ENCODE results near the gene PLCH1. TPM values are rescaled to one million over a fixed set of nuclear protein-coding genes. Genes with fewer than 3 reads are reported as not detected.

Gene PLCH1
- total and polyA plus RNA-seq, 9 of the 15 experiments (the other 6 are each of a cell fraction or from before 2014, with no cell fraction given): 0.17 to 0.62 (median 0.40) TPM

DNA sequence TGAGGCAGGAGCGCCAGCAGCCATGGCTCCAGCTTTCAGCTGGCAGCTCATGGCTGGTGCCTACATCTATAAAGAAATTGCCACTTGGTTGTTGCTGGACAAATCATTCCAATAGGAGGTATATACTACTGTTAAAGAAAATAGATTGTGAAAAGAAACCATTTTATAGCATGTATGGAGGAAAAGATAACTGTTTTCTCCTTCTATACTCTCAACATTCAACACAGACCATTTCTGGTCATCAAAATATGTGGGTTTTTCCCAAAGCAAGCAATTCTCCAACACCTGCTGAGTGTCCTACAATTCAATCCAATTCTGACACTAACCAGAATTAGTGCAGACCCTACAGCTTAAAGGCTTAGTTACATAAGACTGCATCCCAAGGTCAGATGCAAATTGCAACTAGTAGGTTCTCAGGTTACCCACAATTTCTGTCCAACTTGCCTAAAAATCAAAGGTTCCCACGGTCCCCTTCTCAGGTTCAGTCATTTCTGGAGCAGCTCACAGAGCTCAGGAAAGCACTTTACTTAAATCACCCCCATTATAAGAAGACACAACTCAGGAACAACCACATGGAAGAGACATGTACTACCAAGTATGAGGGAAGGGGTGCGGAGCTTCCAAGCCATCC, 409.0 kb downstream of the PLCH1 start (continued):
- TF ChIP-seq MYBL2 (IDR thresholded peaks at IDR 0.05; ENCODE audit: low read depth) (no peak), MYBL2 (CRISPR knock-in tag; IDR thresholded peaks at IDR 0.05; ENCODE audit: borderline replicate concordance) (no peak), HDAC8 (tag; IDR thresholded peaks at IDR 0.05) (no peak), RHOXF2B (CRISPR knock-in tag; conservative IDR thresholded peaks at IDR 0.05) (no peak), ZNF41 (CRISPR knock-in tag; conservative IDR thresholded peaks at IDR 0.05) (no peak), MCM3 (IDR thresholded peaks at IDR 0.05) (no peak), RBFOX2 (IDR thresholded peaks at IDR 0.05; ENCODE audit: low read depth, low read length) (no peak), NELFE (IDR thresholded peaks at IDR 0.05; ENCODE audit: insufficient read depth, insufficient read length) (no peak), RFX1 (IDR thresholded peaks at IDR 0.05) (no peak), SRSF1 (IDR thresholded peaks at IDR 0.05; ENCODE audit: low read depth, low read length) (no peak)
- TF ChIP-seq, protein P1, sequence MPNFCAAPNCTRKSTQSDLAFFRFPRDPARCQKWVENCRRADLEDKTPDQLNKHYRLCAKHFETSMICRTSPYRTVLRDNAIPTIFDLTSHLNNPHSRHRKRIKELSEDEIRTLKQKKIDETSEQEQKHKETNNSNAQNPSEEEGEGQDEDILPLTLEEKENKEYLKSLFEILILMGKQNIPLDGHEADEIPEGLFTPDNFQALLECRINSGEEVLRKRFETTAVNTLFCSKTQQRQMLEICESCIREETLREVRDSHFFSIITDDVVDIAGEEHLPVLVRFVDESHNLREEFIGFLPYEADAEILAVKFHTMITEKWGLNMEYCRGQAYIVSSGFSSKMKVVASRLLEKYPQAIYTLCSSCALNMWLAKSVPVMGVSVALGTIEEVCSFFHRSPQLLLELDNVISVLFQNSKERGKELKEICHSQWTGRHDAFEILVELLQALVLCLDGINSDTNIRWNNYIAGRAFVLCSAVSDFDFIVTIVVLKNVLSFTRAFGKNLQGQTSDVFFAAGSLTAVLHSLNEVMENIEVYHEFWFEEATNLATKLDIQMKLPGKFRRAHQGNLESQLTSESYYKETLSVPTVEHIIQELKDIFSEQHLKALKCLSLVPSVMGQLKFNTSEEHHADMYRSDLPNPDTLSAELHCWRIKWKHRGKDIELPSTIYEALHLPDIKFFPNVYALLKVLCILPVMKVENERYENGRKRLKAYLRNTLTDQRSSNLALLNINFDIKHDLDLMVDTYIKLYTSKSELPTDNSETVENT (CRISPR knock-in tag; IDR thresholded peaks at IDR 0.05): no peak
- TF ChIP-seq, protein P2, sequence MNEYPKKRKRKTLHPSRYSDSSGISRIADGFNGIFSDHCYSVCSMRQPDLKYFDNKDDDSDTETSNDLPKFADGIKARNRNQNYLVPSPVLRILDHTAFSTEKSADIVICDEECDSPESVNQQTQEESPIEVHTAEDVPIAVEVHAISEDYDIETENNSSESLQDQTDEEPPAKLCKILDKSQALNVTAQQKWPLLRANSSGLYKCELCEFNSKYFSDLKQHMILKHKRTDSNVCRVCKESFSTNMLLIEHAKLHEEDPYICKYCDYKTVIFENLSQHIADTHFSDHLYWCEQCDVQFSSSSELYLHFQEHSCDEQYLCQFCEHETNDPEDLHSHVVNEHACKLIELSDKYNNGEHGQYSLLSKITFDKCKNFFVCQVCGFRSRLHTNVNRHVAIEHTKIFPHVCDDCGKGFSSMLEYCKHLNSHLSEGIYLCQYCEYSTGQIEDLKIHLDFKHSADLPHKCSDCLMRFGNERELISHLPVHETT (CRISPR knock-in tag; conservative IDR thresholded peaks at IDR 0.05 in 1 of 2, IDR thresholded peaks at IDR 0.05 in 1 of 2): peak in 1 of 2 experiments; percentile 12; a peak in 1 of 4 replicates
- TF ChIP-seq, protein P3, sequence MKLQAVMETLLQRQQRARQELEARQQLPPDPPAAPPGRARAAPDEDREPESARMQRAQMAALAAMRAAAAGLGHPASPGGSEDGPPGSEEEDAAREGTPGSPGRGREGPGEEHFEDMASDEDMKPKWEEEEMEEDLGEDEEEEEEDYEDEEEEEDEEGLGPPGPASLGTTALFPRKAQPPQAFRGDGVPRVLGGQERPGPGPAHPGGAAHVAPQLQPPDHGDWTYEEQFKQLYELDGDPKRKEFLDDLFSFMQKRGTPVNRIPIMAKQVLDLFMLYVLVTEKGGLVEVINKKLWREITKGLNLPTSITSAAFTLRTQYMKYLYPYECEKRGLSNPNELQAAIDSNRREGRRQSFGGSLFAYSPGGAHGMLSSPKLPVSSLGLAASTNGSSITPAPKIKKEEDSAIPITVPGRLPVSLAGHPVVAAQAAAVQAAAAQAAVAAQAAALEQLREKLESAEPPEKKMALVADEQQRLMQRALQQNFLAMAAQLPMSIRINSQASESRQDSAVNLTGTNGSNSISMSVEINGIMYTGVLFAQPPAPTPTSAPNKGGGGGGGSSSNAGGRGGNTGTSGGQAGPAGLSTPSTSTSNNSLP (IDR thresholded peaks at IDR 0.05; ENCODE audit: borderline replicate concordance, low read depth, low read length): no peak

Data from K562 (cell line).